ENCODE data around the gene FIGLA. TPM values are rescaled to one million over a fixed set of nuclear protein-coding genes. Genes with fewer than 3 reads are reported as not detected.

FIGLA gene
- total and polyA plus RNA-seq, 2 donors (not counting 1 experiment from before 2014, with no cell fraction given), result not detected

DNA sequence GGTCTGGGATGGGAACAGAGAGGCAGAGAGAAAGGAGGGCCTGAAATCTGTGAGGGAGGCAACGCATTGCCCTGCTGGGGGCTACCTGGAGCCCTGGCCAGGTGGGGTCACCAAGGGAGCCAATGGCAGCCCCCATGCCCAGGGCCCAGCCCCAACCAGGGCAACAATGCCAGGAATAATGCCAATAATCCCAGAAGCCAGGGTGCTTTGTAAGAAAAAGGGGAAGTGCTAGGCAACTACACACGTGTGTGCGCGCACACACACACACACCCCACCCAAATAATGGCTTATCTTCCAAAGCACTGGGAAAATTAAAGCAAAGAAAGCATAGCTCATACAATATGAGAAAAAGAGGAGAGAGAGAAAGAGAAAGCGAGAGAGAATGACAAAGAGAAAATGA is 36.9 kb upstream of the FIGLA start:
- Histone ChIP-seq H3K27me3 (ENCODE audit: control insufficient read depth, insufficient read depth, low read length) (peaks cover 2% of the 10 kb centered on the region), H3K9ac (ENCODE audit: insufficient read depth, low read length) (no peak overlapping the region), H3K4me2 (ENCODE audit: extremely low read depth, insufficient read depth, low read length) (no peak overlapping the region), H3K4me3 (replicated peaks in 1 of 4; ENCODE audit: control extremely low read depth in 1 of 4, insufficient read depth in 1 of 4, low read depth in 3 of 4, low read length in 4 of 4) (no peak overlapping the region), H3K27ac (ENCODE audit: insufficient read depth, low read length) (no peak overlapping the region), H4K20me1 (ENCODE audit: control insufficient read depth, extremely low read depth, insufficient read depth, low read length) (no peaks in the 10 kb centered on the region), H3K4me1 (ENCODE audit: control insufficient read depth, extremely low read depth, insufficient read depth, low read length) (no peaks in the 10 kb centered on the region), H2AFZ (ENCODE audit: low read length) (no peak overlapping the region), H3K36me3 (ENCODE audit: control insufficient read depth, insufficient read depth, low read length) (no peaks in the 10 kb centered on the region), H3K79me2 (ENCODE audit: control insufficient read depth, insufficient read depth, low read length) (no peaks in the 10 kb centered on the region), H3K9me3 (ENCODE audit: control insufficient read depth, insufficient read depth, low read depth, low read length) (no peaks in the 10 kb centered on the region)
- DNase-seq (ENCODE audit: low read depth in 2 of 2), result no peak
- TF ChIP-seq, protein P1, sequence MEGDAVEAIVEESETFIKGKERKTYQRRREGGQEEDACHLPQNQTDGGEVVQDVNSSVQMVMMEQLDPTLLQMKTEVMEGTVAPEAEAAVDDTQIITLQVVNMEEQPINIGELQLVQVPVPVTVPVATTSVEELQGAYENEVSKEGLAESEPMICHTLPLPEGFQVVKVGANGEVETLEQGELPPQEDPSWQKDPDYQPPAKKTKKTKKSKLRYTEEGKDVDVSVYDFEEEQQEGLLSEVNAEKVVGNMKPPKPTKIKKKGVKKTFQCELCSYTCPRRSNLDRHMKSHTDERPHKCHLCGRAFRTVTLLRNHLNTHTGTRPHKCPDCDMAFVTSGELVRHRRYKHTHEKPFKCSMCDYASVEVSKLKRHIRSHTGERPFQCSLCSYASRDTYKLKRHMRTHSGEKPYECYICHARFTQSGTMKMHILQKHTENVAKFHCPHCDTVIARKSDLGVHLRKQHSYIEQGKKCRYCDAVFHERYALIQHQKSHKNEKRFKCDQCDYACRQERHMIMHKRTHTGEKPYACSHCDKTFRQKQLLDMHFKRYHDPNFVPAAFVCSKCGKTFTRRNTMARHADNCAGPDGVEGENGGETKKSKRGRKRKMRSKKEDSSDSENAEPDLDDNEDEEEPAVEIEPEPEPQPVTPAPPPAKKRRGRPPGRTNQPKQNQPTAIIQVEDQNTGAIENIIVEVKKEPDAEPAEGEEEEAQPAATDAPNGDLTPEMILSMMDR (conservative IDR thresholded peaks at IDR 0.05 in 1 of 2, IDR thresholded peaks at IDR 0.05 in 1 of 2; ENCODE audit: low read depth in 1 of 2, low read length in 2 of 2), result no peak
- TF ChIP-seq EZH2 (IDR thresholded peaks at IDR 0.05; ENCODE audit: low read length, missing control alignments), result no peak

DNA sequence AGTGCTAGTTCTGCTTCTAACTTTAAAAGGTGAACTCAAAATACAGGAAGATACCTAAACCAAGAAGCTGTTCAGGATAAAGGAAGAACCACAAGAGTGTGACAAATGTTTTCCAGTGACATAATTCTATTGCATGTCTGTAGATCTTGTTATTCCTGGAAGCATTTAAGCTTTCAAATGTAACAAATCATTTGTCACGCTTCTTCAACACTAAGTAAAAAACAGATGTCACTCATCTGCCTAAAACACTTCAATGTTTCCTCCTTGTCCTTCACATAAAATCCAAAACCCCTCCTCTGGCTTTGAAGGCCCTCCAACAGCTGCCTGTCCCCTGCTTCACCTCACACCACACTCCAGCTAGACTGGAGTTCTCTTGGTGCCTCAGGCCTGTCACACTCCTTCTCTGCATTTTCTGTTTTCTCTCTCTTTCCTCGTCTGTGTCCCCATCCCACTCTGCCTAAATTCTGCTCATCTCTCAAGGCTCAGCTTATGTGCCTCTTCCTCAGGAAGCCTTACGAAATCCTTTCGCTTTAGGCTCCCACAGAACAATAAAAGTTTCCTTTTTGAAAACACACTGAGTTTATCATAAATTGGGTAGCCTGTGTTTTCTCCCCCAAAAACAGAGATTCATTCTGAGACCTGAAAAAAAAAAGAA is 36.4 kb upstream of the FIGLA start:
- Histone ChIP-seq H3K79me2 (ENCODE audit: control insufficient read depth, insufficient read depth, low read length) (no peaks in the 10 kb centered on the region), H3K36me3 (ENCODE audit: control insufficient read depth, insufficient read depth, low read length) (no peaks in the 10 kb centered on the region), H3K4me1 (ENCODE audit: control insufficient read depth, extremely low read depth, insufficient read depth, low read length) (no peaks in the 10 kb centered on the region), H2AFZ (ENCODE audit: low read length) (no peak overlapping the region), H3K9ac (ENCODE audit: insufficient read depth, low read length) (no peak overlapping the region), H3K27ac (ENCODE audit: insufficient read depth, low read length) (no peak overlapping the region), H3K27me3 (ENCODE audit: control insufficient read depth, insufficient read depth, low read length) (peaks cover 2% of the 10 kb centered on the region), H4K20me1 (ENCODE audit: control insufficient read depth, extremely low read depth, insufficient read depth, low read length) (no peaks in the 10 kb centered on the region), H3K4me2 (ENCODE audit: extremely low read depth, insufficient read depth, low read length) (no peak overlapping the region), H3K9me3 (ENCODE audit: control insufficient read depth, insufficient read depth, low read depth, low read length) (no peaks in the 10 kb centered on the region), H3K4me3 (replicated peaks in 1 of 4; ENCODE audit: control extremely low read depth in 1 of 4, insufficient read depth in 1 of 4, low read depth in 3 of 4, low read length in 4 of 4) (no peak overlapping the region)
- DNase-seq (ENCODE audit: low read depth in 2 of 2), result no peak
- TF ChIP-seq, protein P1 (conservative IDR thresholded peaks at IDR 0.05 in 1 of 2, IDR thresholded peaks at IDR 0.05 in 1 of 2; ENCODE audit: low read depth in 1 of 2, low read length in 2 of 2), result no peak
- TF ChIP-seq EZH2 (IDR thresholded peaks at IDR 0.05; ENCODE audit: low read length, missing control alignments), result no peak

DNA sequence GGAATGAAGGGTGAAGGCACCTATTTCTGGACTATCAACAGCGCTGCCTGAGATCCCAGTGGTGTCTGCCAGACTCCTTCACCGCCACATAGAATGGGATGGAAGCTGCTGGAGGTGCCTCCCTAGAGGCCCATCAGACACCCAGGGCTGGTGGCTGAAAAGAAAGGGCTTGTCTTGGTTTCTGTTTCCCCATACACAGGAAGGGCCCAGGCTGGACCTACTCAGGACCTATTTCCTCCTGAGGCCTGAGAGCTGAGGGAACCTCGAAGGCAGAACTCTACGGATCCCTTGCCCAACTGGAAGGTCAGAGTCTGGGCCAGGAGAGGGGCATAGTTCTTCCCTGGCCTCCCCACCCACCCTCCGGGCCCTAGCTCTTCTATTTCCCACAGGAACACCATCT is 32.8 kb upstream of the FIGLA start:
- H3K36me3 ChIP-seq (ENCODE audit: control insufficient read depth, insufficient read depth, low read length), result no peaks in the 10 kb centered on the region
- DNase-seq (ENCODE audit: low read depth in 2 of 2), result no peak
- no peak overlapping the region for H3K4me3 ChIP-seq (replicated peaks in 1 of 4; ENCODE audit: control extremely low read depth in 1 of 4, insufficient read depth in 1 of 4, low read depth in 3 of 4, low read length in 4 of 4)
- H3K9ac ChIP-seq (ENCODE audit: insufficient read depth, low read length), result no peak overlapping the region
- H4K20me1 ChIP-seq (ENCODE audit: control insufficient read depth, extremely low read depth, insufficient read depth, low read length), result no peaks in the 10 kb centered on the region
- TF ChIP-seq EZH2 (IDR thresholded peaks at IDR 0.05; ENCODE audit: low read length, missing control alignments), result no peak
- TF ChIP-seq, protein P1 (conservative IDR thresholded peaks at IDR 0.05 in 1 of 2, IDR thresholded peaks at IDR 0.05 in 1 of 2; ENCODE audit: low read depth in 1 of 2, low read length in 2 of 2), result no peak
- no peaks in the 10 kb centered on the region for H3K79me2 ChIP-seq (ENCODE audit: control insufficient read depth, insufficient read depth, low read length)
- no peaks in the 10 kb centered on the region for H3K9me3 ChIP-seq (ENCODE audit: control insufficient read depth, insufficient read depth, low read depth, low read length)
- no peaks in the 10 kb centered on the region for H3K27me3 ChIP-seq (ENCODE audit: control insufficient read depth, insufficient read depth, low read length)
- no peak overlapping the region for H3K4me2 ChIP-seq (ENCODE audit: extremely low read depth, insufficient read depth, low read length)
- no peak overlapping the region for H2AFZ ChIP-seq (ENCODE audit: low read length)
- H3K27ac ChIP-seq (ENCODE audit: insufficient read depth, low read length), result no peak overlapping the region
- no peaks in the 10 kb centered on the region for H3K4me1 ChIP-seq (ENCODE audit: control insufficient read depth, extremely low read depth, insufficient read depth, low read length)
